HG03460 (cell line): ENCODE measurements around the gene GCK.

Experiments used
- ATAC-seq: cut with Tn5 transposase; IDR thresholded peaks from one replicate; pipeline ENCODE4 v1.9.1; 2021; ENCODE audit not compliant: unreplicated experiment

GCK gene

GRCh38 chr7:44123190-44124003, 65.8 kb downstream of the GCK start, which contains the start of gene POLD2:
POLD2 (minus strand) TSS chr7:44123548; CDS start chr7:44122053, 1,495 bp downstream.
- peak; percentile 99 for ATAC-seq

GRCh38 chr7:44122529-44122928, 66.7 kb downstream of the GCK start:
- ATAC-seq: no peak

DNA sequence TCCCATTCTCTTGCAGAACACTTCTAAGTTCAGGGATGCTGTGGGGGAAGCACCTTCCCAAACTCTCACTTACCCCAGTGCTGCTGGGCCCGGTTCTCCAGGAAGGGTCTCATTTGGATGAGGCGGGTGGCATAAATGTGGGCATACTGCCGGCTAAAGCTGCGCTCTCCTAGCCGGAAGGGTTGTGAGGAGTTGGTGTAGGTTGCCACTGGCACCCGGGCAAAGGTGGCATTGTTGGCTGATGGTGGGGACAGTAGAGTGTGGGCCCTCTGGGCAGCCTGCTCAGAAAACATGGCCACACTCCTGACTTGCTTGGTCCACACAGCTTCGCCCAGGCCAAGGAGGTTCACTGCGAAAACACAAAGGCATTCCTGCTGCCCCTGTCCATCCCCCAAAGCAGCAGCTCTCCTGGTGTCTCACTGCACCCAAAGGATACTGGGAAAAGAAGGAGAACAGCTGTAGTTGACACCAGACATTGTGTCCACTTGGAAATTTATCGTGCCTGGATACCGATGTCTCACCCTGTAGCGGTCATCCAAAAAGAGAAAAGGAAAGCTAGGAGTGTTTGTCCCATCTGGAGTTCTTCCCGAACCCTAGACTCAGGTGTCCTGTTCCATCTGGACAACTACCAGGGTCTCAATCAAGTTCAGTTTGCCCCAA, 67.3 kb downstream of the GCK start:
- no peak for ATAC-seq

DNA sequence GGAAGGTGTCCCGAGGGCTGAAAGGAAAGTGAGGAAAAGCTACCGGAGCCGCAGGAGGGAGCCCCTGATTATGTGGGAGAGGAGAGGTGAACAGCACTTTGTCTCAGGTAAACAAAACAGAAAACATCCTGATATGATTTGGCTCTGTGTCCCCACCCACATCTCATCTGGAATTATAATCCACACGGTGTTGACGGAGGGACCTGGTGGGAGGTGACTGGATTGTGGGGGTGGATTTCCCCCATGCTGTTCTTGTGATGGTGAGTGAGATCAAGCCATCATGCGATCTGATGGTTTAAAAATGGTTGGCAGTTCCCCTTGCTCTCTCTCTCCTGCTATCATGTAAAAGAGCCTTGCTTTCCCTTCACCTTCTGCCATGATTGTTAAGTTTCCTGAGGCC, 68.8 kb downstream of the GCK start:
- ATAC-seq: no peak

- no peak for ATAC-seq
Observed at GRCh38 chr7:44119829-44120380, 69.3 kb downstream of the GCK start.

DNA sequence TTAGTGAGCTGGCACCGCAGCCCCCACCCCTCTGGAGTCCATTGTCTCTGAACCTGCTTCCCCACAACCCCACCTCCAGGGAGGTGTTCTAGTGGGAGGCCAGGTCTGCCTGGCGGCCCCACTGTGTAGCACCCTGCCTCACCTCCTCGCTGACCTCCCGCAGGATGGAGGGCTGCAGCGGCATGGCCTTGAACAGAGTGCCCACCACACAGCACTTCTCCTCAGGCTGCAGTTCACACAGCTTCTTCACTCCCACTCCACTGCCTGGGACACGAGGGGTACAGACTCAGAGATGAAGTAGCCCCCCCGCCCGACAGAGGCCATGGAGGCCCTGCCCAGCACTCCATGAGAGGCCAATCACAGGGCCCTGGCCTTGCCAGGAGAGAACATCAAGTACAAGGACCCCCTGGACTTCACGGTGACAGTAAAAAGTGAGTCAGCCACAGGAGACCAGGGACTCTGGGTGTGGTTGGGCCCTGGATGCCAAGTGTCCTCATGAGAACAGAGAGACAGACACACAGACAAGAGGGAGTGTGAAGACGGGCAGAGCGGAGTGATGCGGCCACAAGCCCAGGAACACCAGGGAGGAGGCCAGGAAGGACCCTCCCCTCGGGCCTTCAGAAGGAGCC, 71.3 kb downstream of the GCK start:
- ATAC-seq: no peak

GRCh38 chr7:44116789-44117666, 72.2 kb downstream of the GCK start:
- ATAC-seq: no peak

DNA sequence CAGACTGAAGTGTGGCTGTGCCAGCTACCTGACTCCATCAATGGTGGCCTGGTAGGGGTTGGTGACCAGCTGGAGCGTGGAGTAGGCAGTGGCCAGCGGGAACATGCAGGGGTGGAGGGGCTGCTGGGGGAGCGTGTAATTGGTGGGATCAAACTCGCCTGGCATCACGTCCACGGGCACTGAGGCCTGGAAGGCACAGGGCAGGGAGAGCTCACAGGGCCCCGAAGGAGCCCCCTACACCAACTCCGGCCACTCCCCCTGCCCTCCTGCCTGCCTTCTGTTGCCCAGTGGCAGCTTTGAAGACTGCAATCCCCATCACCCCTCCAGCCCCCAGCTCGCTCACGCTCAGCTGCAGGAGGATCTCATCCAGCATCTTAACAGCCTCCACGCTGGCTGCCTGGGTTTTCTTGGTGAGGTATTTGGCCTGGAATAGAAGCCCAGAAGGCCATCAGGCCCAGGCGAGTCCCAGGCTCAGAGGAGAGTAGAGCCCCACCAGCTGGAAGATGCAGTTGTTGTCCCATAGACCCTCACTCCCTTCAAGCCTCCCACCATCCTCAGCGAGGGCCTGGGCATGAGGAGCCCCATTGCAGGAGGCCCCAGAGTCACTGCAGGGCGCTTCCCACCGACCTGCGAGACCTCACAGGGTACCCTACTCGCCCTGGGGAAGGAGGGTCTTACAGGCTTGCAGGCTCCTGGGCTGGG, 73.0 kb downstream of the GCK start:
- no peak for ATAC-seq

DNA sequence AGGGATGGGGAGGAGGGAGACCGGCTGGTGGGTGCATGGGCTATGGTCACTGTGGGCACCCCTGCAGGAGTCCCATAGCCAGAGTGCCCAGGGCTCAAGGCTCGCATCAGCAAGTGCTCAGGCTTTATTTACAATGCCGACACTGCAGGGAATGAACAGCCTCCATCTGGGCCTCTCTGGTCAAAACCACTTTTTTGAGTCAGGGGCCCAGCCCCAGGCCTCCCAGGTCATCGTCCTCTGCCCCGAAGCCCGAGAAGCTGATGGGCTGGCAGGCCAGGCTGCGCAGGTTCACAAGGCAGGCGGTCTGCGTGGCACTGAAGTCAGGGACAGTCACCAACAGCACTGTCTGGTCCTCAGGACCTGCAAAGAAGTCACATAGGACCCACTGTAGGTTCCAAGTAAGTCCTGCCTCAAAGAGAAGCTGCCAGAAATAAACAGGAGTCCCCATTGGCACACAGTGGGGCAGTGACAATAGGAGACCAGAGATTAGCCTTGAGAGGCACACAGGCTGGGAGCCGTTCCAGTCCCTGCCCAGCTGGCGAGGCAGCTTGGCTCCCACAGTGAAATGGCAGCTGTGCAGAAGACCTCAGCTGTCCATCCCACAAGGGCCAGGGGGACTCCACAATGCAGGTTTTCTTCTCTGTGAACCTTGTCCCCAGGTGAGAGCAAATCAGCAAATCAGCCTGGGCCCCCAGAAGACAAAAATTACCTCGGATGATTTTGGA, 74.5 kb downstream of the GCK start:
- no peak for ATAC-seq

- ATAC-seq: no peak
Observed at GRCh38 chr7:44113764-44114354, 75.4 kb downstream of the GCK start.

DNA sequence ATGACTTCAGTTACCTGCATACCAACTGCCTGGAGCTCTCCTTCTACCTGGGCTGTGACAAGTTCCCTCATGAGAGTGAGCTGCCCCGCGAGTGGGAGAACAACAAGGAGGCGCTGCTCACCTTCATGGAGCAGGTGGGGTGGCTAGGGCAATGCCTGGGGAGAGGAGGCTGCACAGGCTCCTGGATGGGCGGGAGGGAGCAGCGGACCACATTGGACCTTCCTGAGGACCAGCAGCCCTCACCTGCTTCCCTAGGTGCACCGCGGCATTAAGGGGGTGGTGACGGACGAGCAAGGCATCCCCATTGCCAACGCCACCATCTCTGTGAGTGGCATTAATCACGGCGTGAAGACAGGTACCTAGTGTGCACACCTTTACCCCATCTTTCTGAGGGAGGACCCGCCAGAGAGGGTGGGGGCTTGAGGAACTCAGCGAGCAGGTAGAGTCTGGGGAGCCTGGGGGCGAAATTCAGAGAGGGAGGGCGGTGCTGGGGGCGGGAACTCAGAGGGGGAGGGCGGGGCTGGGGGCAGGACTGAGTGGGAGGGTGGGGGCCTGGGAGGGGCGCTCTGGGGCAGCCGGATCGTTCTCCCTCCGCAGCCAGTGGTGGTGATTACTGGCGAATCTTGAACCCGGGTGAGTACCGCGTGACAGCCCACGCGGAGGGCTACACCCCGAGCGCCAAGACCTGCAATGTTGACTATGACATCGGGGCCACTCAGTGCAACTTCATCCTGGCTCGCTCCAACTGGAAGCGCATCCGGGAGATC, 76.1 kb downstream of the GCK start:
- no peak for ATAC-seq

GRCh38 chr7:44112231-44112996, 76.8 kb downstream of the GCK start:
- no peak for ATAC-seq

- ATAC-seq: no peak
Observed at GRCh38 chr7:44111761-44112160, 77.5 kb downstream of the GCK start.

DNA sequence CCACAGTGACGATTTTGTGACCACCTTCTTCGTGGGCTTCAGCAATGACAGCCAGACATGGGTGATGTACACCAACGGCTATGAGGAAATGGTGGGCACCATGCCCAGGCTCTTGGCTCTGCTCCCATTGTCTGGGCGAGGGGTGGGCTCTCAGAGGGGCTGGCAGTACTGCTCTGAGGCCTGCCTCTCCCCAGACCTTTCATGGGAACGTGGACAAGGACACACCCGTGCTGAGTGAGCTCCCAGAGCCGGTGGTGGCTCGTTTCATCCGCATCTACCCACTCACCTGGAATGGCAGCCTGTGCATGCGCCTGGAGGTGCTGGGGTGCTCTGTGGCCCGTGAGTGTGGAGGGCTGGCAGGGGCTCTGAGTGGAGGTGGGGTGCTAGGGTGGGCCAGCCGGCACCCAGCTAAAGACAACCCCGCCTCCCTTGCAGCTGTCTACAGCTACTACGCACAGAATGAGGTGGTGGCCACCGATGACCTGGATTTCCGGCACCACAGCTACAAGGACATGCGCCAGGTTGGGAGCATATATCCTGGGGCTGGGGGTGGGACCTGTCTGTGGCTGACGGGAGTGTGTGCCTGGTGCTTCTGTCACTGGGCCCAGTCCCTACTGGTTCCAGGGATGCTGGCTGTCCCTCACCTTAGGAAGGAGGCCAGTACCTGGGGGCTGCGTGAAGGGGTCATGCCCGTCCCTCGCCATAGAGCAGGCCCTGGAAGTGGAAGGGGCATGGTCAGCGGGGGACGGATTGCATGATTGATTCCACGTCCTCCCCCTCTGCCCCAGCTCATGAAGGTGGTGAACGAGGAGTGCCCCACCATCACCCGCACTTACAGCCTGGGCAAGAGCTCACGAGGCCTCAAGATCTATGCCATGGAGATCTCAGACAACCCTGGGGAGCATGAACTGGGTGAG, 78.3 kb downstream of the GCK start:
- ATAC-seq: no peak

GRCh38 chr7:44109991-44110390, 79.2 kb downstream of the GCK start:
- no peak for ATAC-seq
